Kidney (tissue), 14 donors: Measurements from ENCODE around the gene SLC44A3. TPM values are rescaled to one million over a fixed set of nuclear protein-coding genes. Genes with fewer than 3 reads are reported as not detected.
A peak's percentile ranks its signal among the peaks of the same experiment; 100 is the strongest.

Experiments
- DNase-seq, 5 donors: peaks; one replicate each; pipeline ENCODE4 v3.0.0-alpha.2; 2013 to 2020
- FAIRE-seq: peaks from 2 replicates; lab custom pipeline; 2012; peaks lifted over from hg19 to GRCh38; lab: Jason Lieb, UNC
- H3K27ac ChIP-seq, 2 donors: one replicate each; pipeline ENCODE4 v1.7.0; 2013; ENCODE audit warnings: low read depth in 2 of 2, low read length in 2 of 2, inconsistent platforms in 1 of 2
- H3K27me3 ChIP-seq: one replicate; pipeline ENCODE4 v1.7.1; 2013; ENCODE audit warnings: low read length, inconsistent platforms; ENCODE audit not compliant: control insufficient read depth, insufficient read depth
- H3K36me3 ChIP-seq, 3 donors: one replicate each; pipeline versions ENCODE4 v1.7.0 to v1.7.1; 2013; ENCODE audit warnings: low read length in 3 of 3, control low read depth in 1 of 3, inconsistent platforms in 1 of 3; ENCODE audit not compliant: insufficient read depth in 3 of 3, control insufficient read depth in 2 of 3
- H3K4me1 ChIP-seq, 3 donors: one replicate each; pipeline versions ENCODE4 v1.7.0 to v1.7.1; 2013; ENCODE audit warnings: low read length in 3 of 3, inconsistent platforms in 1 of 3, low read depth in 1 of 3; ENCODE audit not compliant: control insufficient read depth in 2 of 3, insufficient read depth in 2 of 3
- H3K4me3 ChIP-seq, 3 donors: one replicate each; pipeline versions ENCODE4 v1.7.0 to v1.8.1; 2013; ENCODE audit warnings: low read length in 3 of 3, control low read depth in 1 of 3, inconsistent platforms in 1 of 3
- H3K9ac ChIP-seq, 3 donors: one replicate each; pipeline versions ENCODE4 v1.7.0 to v1.7.1; 2013; ENCODE audit warnings: low read length in 3 of 3, control low read depth in 1 of 3, inconsistent platforms in 1 of 3
- H3K9me3 ChIP-seq, 3 donors: one replicate each; pipeline versions ENCODE4 v1.7.0 to v1.7.1; 2013; ENCODE audit warnings: low read length in 3 of 3, control low read depth in 1 of 3, inconsistent platforms in 1 of 3; ENCODE audit not compliant: control insufficient read depth in 2 of 3, insufficient read depth in 1 of 3
- CTCF ChIP-seq: IDR thresholded peaks from 3 replicates; pipeline ENCODE4 v1.5.1; 2012; ENCODE audit warnings: mild to moderate bottlenecking, moderate library complexity, borderline replicate concordance; ENCODE audit not compliant: insufficient read depth; ENCODE audit errors: extremely low read depth
- intact Hi-C: fragments of 100-400 bp; cut with DNase I; formaldehyde crosslinking; loops from one replicate; pipeline ENCODE4 v1.11.1; 2022
- polyA plus RNA-seq: library from polyadenylated mRNA; stranded (reverse); fragments of 350-450 nt; fragmentation: Illumina TruSeq; extraction: RNeasy Lipid Tissue Mini Kit (QIAGEN cat#74804); gene quantifications from one replicate; pipeline ENCODE4 v1.2.3, GENCODE V29; 2014; ENCODE audit warnings: low read depth, low replicate concordance; ENCODE audit not compliant: insufficient read depth
- total RNA-seq: library from RNA; stranded (reverse); fragmentation: NEBNext Ultra II Directional; extraction: Animal tissue kit (Norgen Biotek cat#: 25700); gene quantifications from one replicate; pipeline ENCODE4 v1.2.1, GENCODE V29; 2021
- donor health status: control.
- donor health status: control.
- donor health status: control.
- donor health status: control.
- donor health status: control.
- donor health status: DM: yes; HTN: yes; CAD: no.
- donor health status: Normal renal cell carcinoma (clear cell type).

The SLC44A3 gene
- total and polyA plus RNA-seq, 2 donors from 2014 or later: 35.2 to 49.6 TPM

DNA sequence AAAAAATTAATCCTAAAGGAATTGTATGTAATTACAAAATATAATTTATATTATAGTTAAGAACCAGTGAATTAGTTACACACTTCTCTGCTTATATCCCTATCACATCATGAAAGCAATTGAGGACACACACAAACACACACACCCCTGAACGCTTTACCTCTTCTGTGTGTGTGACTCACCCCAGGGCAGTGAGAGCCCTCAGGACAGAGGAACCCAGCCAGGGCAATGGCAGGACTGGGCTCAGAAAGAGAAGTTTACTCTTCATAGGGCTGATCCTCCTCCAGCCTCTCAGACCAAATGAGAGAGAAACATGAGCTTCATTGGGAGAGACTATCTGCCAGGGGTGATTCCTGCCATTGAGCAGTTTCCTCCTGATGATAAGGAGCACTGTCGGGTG is 38.1 kb downstream of the SLC44A3 start:
- H3K4me3 ChIP-seq: no peak overlapping the region
- H3K9ac ChIP-seq: no peak overlapping the region
- H3K27ac ChIP-seq: no peak overlapping the region
- FAIRE-seq: no peak
- intact Hi-C loops: loop anchor here (5.0 kb wide), 1 partner anchor 184 kb away; no protein-coding TSS in a partner anchor
- no peak for DNase-seq
- H3K4me1 ChIP-seq: peaks cover 0 to 42% (median 33%) of the 10 kb centered on the region in 3 donors
- H3K27me3 ChIP-seq: no peaks in the 10 kb centered on the region
- H3K9me3 ChIP-seq: no peaks in the 10 kb centered on the region
- no peak for TF ChIP-seq CTCF
- no peaks in the 10 kb centered on the region for H3K36me3 ChIP-seq

DNA sequence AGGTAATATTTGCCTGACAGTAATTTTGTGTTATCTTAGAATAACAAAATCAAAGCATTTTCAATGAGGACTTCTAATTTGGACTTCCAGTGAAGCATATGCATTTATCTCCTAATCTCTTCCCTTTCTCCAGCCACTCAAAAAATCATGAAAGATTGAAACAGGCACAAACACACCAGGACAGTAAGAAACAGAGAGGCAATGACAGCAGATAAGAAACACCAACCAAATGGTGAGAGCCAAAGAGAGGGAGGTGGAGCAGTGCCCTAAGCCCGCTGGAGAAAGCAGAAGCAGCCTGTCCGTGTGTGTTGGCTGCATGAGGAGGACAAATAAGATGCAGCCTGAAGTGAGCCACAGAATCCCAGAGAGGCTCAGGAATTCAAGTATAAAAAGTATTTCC is 39.0 kb downstream of the SLC44A3 start:
- Histone ChIP-seq H3K27ac (peak overlapping the region in 1 of 2 donors; percentile 24), H3K4me3 (no peak overlapping the region), H3K9ac (no peak overlapping the region), H3K9me3 (no peaks in the 10 kb centered on the region), H3K4me1 (peaks cover 7 to 46% (median 31%) of the 10 kb centered on the region in 3 donors), H3K36me3 (no peaks in the 10 kb centered on the region), H3K27me3 (no peaks in the 10 kb centered on the region)
- intact Hi-C loops: loop anchor here (5.0 kb wide), 1 partner anchor 183 kb away; no protein-coding TSS in a partner anchor
- TF ChIP-seq CTCF: no peak
- DNase-seq (no peak), FAIRE-seq (no peak)

GRCh38 chr1:94862718-94863117 is 42.6 kb downstream of the SLC44A3 start:
- FAIRE-seq: no peak
- H3K4me3 ChIP-seq: peak overlapping the region in 1 of 3 donors; percentile 0
- no peaks in the 10 kb centered on the region for H3K27me3 ChIP-seq
- H3K9me3 ChIP-seq: no peaks in the 10 kb centered on the region
- H3K4me1 ChIP-seq: peaks cover 13 to 51% (median 32%) of the 10 kb centered on the region in 3 donors
- no peak for DNase-seq
- peak overlapping the region; percentile 92 to 98 for H3K27ac ChIP-seq
- TF ChIP-seq CTCF: no peak
- H3K9ac ChIP-seq: peak overlapping the region in 2 of 3 donors; percentile 51 to 72
- no peaks in the 10 kb centered on the region for H3K36me3 ChIP-seq
- intact Hi-C loops: loop anchor here (10.0 kb wide), 1 partner anchor 62 kb away; the partner anchor contains the start of gene CNN3
